Smooth muscle cell (in vitro differentiated cells): Measurements from ENCODE around the gene AHSA1. TPM values are rescaled to one million over a fixed set of nuclear protein-coding genes. Genes with fewer than 3 reads are reported as not detected.
"Not testable (repeated sequence)": the region's sequence is repeated elsewhere in the genome, so short reads cannot be mapped to it uniquely, and the experiment has no call there.

ENCODE experiments used
- DNase-seq: peaks from one replicate; lab custom pipeline; 2025; ENCODE audit not compliant: unreplicated experiment; lab: John Stamatoyannopoulos, UW
- H2AFZ ChIP-seq: fragments of 200-600 bp; sonication (generic); 2 replicates; pipeline ENCODE4 v1.6.0; 2016; ENCODE audit warnings: antibody characterized with exemption, low read depth, mild to moderate bottlenecking
- H3F3A ChIP-seq: fragments of 200-600 bp; sonication (generic); 2 replicates; pipeline ENCODE4 v1.6.0; 2017; ENCODE audit warnings: antibody characterized with exemption, low read depth
- H3K27ac ChIP-seq: fragments of 200-600 bp; sonication (generic); 2 replicates; pipeline ENCODE4 v1.5.1; 2016; ENCODE audit warnings: low read depth, mild to moderate bottlenecking
- H3K27me3 ChIP-seq: fragments of 200-600 bp; sonication (generic); 2 replicates; pipeline ENCODE4 v1.6.1; 2016; ENCODE audit warnings: low read depth, mild to moderate bottlenecking
- H3K36me3 ChIP-seq: fragments of 200-600 bp; sonication (generic); 2 replicates; pipeline ENCODE4 v1.5.1; 2016; ENCODE audit warnings: low read depth
- H3K4me1 ChIP-seq: fragments of 200-600 bp; sonication (generic); 2 replicates; pipeline ENCODE4 v1.5.1; 2016; ENCODE audit warnings: low read depth
- H3K4me2 ChIP-seq: fragments of 200-600 bp; sonication (generic); 2 replicates; pipeline ENCODE4 v1.6.0; 2016; ENCODE audit warnings: mild to moderate bottlenecking
- H3K4me3 ChIP-seq: fragments of 200-600 bp; sonication (generic); 2 replicates; pipeline ENCODE4 v1.5.1; 2016; ENCODE audit warnings: mild to moderate bottlenecking
- H3K79me2 ChIP-seq: fragments of 200-600 bp; sonication (generic); 2 replicates; pipeline ENCODE4 v1.6.0; 2016; ENCODE audit warnings: low read depth, mild to moderate bottlenecking
- H3K9ac ChIP-seq: fragments of 200-600 bp; sonication (generic); 2 replicates; pipeline ENCODE4 v1.6.0; 2016; ENCODE audit warnings: low read depth
- H3K9me3 ChIP-seq: fragments of 200-600 bp; sonication (generic); replicated peaks from 2 replicates; pipeline ENCODE4 v1.5.1; 2016; ENCODE audit warnings: low read depth
- H4K20me1 ChIP-seq: fragments of 200-600 bp; sonication (generic); 2 replicates; pipeline ENCODE4 v1.6.0; 2016; ENCODE audit warnings: low read depth
- CTCF ChIP-seq: fragments of 200-600 bp; sonication (generic); IDR thresholded peaks from 2 replicates; pipeline ENCODE4 v1.5.1; 2017; ENCODE audit warnings: borderline replicate concordance, mild to moderate bottlenecking, antibody characterized with exemption; ENCODE audit not compliant: insufficient read depth, poor library complexity, severe bottlenecking
- WGBS: methylation state at CpG from one replicate; pipeline ENCODE4 v1.1.7; 2016; ENCODE audit warnings: low lambda C conversion rate; 5-methylcytosine and 5-hydroxymethylcytosine counted together
- polyA plus RNA-seq: library from polyadenylated mRNA; unstranded; fragments of >200 nt; fragmentation: Nextera tagmentation; extraction: Ambion mirVana; gene quantifications from 2 replicates; pipeline ENCODE4 v1.2.1, GENCODE V29; 2016
- total RNA-seq: library from RNA; depleted of rRNA; stranded (reverse); fragments of >200 nt; gene quantifications from 2 replicates; pipeline ENCODE4 v1.2.3, GENCODE V29; 2014

AHSA1 gene
- total RNA-seq (57.6 and 88.5 TPM in 2 replicates), polyA plus RNA-seq (92.8 and 94.6 TPM in 2 replicates)

GRCh38 chr14:77457522-77458248 lies at the start of gene AHSA1, which contains the start of gene VIPAS39:
Gene AHSA1 (plus strand): TSS chr14:77458093. CDS start chr14:77458190, 97 bp downstream.
Gene VIPAS39 (minus strand): TSS chr14:77457601. CDS start chr14:77454102, 3,499 bp downstream.
- H3K4me2 ChIP-seq = peak within 1 kb of the TSS; percentile 88
- no peaks in the 10 kb centered on the region for H3F3A ChIP-seq
- H4K20me1 ChIP-seq = peaks cover 17% of the 10 kb centered on the region
- peak within 1 kb of the TSS; percentile 84 for H3K9ac ChIP-seq
- no peaks in the 10 kb centered on the region for H3K36me3 ChIP-seq
- TF ChIP-seq CTCF = no peak
- H3K79me2 ChIP-seq = peaks cover 45% of the 10 kb centered on the region
- no peaks in the 10 kb centered on the region for H3K27me3 ChIP-seq
- H3K9me3 ChIP-seq = no peaks in the 10 kb centered on the region
- H3K27ac ChIP-seq = peak within 1 kb of the TSS; percentile 88
- peak within 1 kb of the TSS; percentile 94 for H2AFZ ChIP-seq
- H3K4me1 ChIP-seq = peaks cover 9% of the 10 kb centered on the region
- peak; percentile 96 for DNase-seq
- WGBS = 1% methylated on average over 48 of the region's 50 CpGs
- H3K4me3 ChIP-seq = peak within 1 kb of the TSS; percentile 77

- WGBS = 23% methylated on average over 3 of the region's 3 CpGs
Measured at GRCh38 chr14:77409131-77409533, 48.8 kb upstream of the AHSA1 start.

GRCh38 chr14:77415403-77416030 lies 42.4 kb upstream of the AHSA1 start:
- not testable (repeated sequence) for H3K4me1 ChIP-seq, H3K4me2 ChIP-seq, H2AFZ ChIP-seq, H3K79me2 ChIP-seq, H3K36me3 ChIP-seq, H3K9me3 ChIP-seq, H4K20me1 ChIP-seq, H3K27me3 ChIP-seq, H3K4me3 ChIP-seq, H3K27ac ChIP-seq, DNase-seq, H3F3A ChIP-seq, H3K9ac ChIP-seq
- 97% methylated on average over 10 of the region's 10 CpGs for WGBS

More at GRCh38 chr14:77409131-77409533, 48.8 kb upstream of the AHSA1 start:
- no peaks in the 10 kb centered on the region for H3K27me3 ChIP-seq
- no peaks in the 10 kb centered on the region for H3K9me3 ChIP-seq
- peak; percentile 17 for TF ChIP-seq CTCF
- no peak overlapping the region for H3K4me2 ChIP-seq
- peaks cover 10% of the 10 kb centered on the region for H3K4me1 ChIP-seq
- no peaks in the 10 kb centered on the region for H3K79me2 ChIP-seq
- H4K20me1 ChIP-seq = no peaks in the 10 kb centered on the region
- no peak for DNase-seq
- H3K27ac ChIP-seq = no peak overlapping the region
- no peaks in the 10 kb centered on the region for H3K36me3 ChIP-seq
- no peak overlapping the region for H2AFZ ChIP-seq
- H3F3A ChIP-seq = peaks cover 8% of the 10 kb centered on the region
- no peak overlapping the region for H3K9ac ChIP-seq
- H3K4me3 ChIP-seq = no peak overlapping the region

GRCh38 chr14:77416098-77416497 lies 41.8 kb upstream of the AHSA1 start:
- H3K9me3 ChIP-seq, H4K20me1 ChIP-seq, H3F3A ChIP-seq, H3K4me2 ChIP-seq, H3K4me1 ChIP-seq, H3K27ac ChIP-seq, H3K79me2 ChIP-seq, DNase-seq, H3K4me3 ChIP-seq, H2AFZ ChIP-seq, H3K36me3 ChIP-seq, H3K27me3 ChIP-seq, H3K9ac ChIP-seq: not testable (repeated sequence)
- WGBS = 94% methylated on average over 2 of the region's 3 CpGs
